Medulla oblongata (tissue), 1 donor: ENCODE data around the gene RBM34.
"Not testable (repeated sequence)": the region's sequence is repeated elsewhere in the genome, so short reads cannot be mapped to it uniquely, and the experiment has no call there.

ENCODE experiments used
- DNase-seq: peaks from one replicate; pipeline ENCODE4 v3.0.0-alpha.2; 2015; ENCODE audit errors: extremely low spot score

RBM34 gene

GRCh38 chr1:235160957-235161684, at the start of gene RBM34:
TSS of gene RBM34 (minus strand) at chr1:235161250. CDS start at chr1:235161226, 24 bp downstream.
- DNase-seq = peak; percentile 96

GRCh38 chr1:235207209-235207565, 46.1 kb upstream of the RBM34 start:
- DNase-seq = no peak

GRCh38 chr1:235206533-235207208, 45.6 kb upstream of the RBM34 start:
- DNase-seq = no peak

GRCh38 chr1:235205687-235206086, 44.6 kb upstream of the RBM34 start:
- DNase-seq = no peak

- no peak for DNase-seq
Measured at GRCh38 chr1:235203428-235203827, 42.4 kb upstream of the RBM34 start.

GRCh38 chr1:235202447-235202846, 41.4 kb upstream of the RBM34 start:
- not testable (repeated sequence) for DNase-seq

GRCh38 chr1:235199441-235199840, 38.4 kb upstream of the RBM34 start:
- peak; percentile 71 for DNase-seq

GRCh38 chr1:235190431-235190830, 29.4 kb upstream of the RBM34 start:
- no peak for DNase-seq

- no peak for DNase-seq
Measured at GRCh38 chr1:235187316-235187715, 26.3 kb upstream of the RBM34 start.

GRCh38 chr1:235181561-235182245, 20.7 kb upstream of the RBM34 start:
- no peak for DNase-seq

GRCh38 chr1:235180916-235181460, 19.9 kb upstream of the RBM34 start:
- DNase-seq = no peak

- DNase-seq = no peak
Measured at GRCh38 chr1:235176486-235176885, 15.4 kb upstream of the RBM34 start.

- no peak for DNase-seq
Measured at GRCh38 chr1:235169986-235170385, 8.9 kb upstream of the RBM34 start.

GRCh38 chr1:235168375-235168774, 7.3 kb upstream of the RBM34 start:
- no peak for DNase-seq

GRCh38 chr1:235161685-235162327, 756 bp upstream of the RBM34 start:
- DNase-seq = no peak

- DNase-seq = no peak
Measured at GRCh38 chr1:235160383-235160956, 580 bp downstream of the RBM34 start.

- not testable (repeated sequence) for DNase-seq
Measured at GRCh38 chr1:235159930-235160329, 1.1 kb downstream of the RBM34 start.

GRCh38 chr1:235159284-235159683, 1.8 kb downstream of the RBM34 start:
- DNase-seq = not testable (repeated sequence)

- no peak for DNase-seq
Measured at GRCh38 chr1:235158680-235159079, 2.4 kb downstream of the RBM34 start.

- DNase-seq = no peak
Measured at GRCh38 chr1:235157150-235157549, 3.9 kb downstream of the RBM34 start.

GRCh38 chr1:235156740-235157139, 4.3 kb downstream of the RBM34 start:
- DNase-seq = no peak

GRCh38 chr1:235156265-235156664, 4.8 kb downstream of the RBM34 start:
- no peak for DNase-seq
